ENCODE data around the gene TRIM14.

Gene TRIM14

DNA sequence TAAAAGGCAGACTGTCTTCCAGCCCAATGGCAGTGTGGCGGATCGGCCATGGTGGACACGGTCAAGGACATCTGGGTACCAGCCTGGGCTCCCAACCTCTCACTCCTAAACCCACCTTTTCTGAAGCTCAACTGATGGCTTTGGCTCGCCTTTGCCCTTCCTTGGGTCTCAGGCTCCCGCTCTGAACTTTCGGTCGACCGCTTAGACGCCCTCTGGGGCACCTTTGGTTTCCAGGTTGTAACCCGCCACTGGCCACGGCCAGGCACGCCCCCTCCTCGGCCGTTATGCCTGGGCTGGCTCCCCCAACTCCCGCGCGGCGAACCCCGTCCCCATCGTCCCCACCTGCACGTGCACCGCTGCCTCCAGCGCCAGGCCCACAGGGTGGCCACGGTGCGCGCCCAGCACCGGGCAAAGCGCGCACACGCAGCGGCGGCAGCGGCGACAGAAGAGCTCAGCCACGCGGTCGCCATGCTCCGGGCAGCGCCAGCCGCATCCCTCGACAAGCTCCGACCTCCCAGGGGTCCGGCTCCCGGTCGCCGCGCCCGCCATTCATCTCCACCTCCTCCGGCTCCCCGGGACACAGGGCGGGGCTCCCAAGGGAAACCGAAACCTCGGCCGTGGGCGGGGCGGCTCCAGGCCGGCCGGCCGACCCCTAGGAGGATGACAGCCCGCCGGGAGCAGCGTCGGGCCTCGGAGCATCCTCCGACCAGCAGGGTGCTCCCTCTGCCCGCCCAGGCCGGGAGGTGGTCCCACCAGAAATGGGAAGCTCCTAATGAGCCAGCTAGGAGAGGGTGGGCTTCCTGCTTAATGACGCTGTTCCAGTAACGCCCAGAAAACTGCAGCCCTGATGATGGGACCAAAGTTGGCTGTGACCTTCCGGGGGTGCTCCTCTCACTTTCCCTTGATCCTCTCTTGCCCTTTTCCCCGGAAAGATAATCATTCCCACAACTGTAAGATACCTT lies at the start of gene TRIM14:
Gene TRIM14, minus strand, starts transcription at position 583 of the 962 bp plus-strand sequence. Its CDS starts 34 bp downstream, at position 549.
- intact Hi-C loops (cut with DNase I; ENCODE audit: low total_unique reads), result no loop called here
- Histone ChIP-seq H3K4me1 (peaks cover 0 to 16% (median 8%) of the 10 kb centered on the region in 4 donors), H3K4me3 (peak within 1 kb of the TSS; percentile 53 to 65), H3K9me3 (no peaks in the 10 kb centered on the region), H3K27me3 (peaks cover 0 to 10% of the 10 kb centered on the region in 2 donors), H3K36me3 (no peaks in the 10 kb centered on the region), H3K27ac (no peak within 1 kb of the TSS)
- peak in 1 of 2 donors; percentile 42 for DNase-seq
- TF ChIP-seq, protein P1, sequence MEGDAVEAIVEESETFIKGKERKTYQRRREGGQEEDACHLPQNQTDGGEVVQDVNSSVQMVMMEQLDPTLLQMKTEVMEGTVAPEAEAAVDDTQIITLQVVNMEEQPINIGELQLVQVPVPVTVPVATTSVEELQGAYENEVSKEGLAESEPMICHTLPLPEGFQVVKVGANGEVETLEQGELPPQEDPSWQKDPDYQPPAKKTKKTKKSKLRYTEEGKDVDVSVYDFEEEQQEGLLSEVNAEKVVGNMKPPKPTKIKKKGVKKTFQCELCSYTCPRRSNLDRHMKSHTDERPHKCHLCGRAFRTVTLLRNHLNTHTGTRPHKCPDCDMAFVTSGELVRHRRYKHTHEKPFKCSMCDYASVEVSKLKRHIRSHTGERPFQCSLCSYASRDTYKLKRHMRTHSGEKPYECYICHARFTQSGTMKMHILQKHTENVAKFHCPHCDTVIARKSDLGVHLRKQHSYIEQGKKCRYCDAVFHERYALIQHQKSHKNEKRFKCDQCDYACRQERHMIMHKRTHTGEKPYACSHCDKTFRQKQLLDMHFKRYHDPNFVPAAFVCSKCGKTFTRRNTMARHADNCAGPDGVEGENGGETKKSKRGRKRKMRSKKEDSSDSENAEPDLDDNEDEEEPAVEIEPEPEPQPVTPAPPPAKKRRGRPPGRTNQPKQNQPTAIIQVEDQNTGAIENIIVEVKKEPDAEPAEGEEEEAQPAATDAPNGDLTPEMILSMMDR (IDR thresholded peaks at IDR 0.05), result no peak

DNA sequence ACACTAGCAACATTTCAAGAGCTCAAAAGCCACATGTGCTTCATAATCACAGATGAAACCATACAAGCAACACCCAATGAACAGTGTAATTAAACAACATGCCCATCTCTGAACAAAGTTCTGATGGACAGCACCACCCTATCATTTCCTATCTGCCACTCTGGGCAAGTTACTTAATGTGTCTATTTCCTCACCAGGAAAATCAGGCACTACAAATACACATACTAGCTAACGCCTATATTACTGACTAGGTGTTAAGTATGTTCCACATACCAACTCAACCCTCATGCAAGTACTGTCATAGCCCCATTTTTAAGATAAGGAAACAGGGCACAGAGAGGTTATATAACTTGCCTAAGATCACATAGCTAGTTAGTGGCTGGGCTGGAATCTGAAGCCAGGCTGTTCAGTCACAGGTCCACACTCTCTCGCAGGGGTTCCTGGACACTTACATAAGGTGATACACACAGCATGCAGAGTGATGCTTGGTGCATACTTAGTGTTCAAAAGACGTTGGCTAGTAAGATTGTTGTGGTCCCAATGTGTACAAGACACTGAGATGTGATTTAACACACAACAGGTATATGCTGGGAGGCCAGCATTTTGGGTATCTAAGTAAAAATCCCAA lies 49.2 kb upstream of the TRIM14 start:
- H3K9me3 ChIP-seq, result no peaks in the 10 kb centered on the region
- peaks cover 0 to 17% of the 10 kb centered on the region in 2 donors for H3K27me3 ChIP-seq
- TF ChIP-seq, protein P1 (IDR thresholded peaks at IDR 0.05), result no peak
- H3K36me3 ChIP-seq, result no peaks in the 10 kb centered on the region
- intact Hi-C loops (cut with DNase I; ENCODE audit: low total_unique reads), result no loop called here
- no peak overlapping the region for H3K4me3 ChIP-seq
- H3K27ac ChIP-seq, result no peak overlapping the region
- no peaks in the 10 kb centered on the region for H3K4me1 ChIP-seq
- no peak for DNase-seq

- Histone ChIP-seq H3K9me3 (no peaks in the 10 kb centered on the region), H3K4me3 (no peak overlapping the region), H3K27me3 (peaks cover 0 to 5% of the 10 kb centered on the region in 2 donors), H3K4me1 (no peaks in the 10 kb centered on the region), H3K27ac (no peak overlapping the region), H3K36me3 (no peaks in the 10 kb centered on the region)
- TF ChIP-seq, protein P1 (IDR thresholded peaks at IDR 0.05), result no peak
- DNase-seq, result no peak
- intact Hi-C loops (cut with DNase I; ENCODE audit: low total_unique reads), result no loop called here
Measured at GRCh38 chr9:98164912-98165311, 45.9 kb upstream of the TRIM14 start.

GRCh38 chr9:98162613-98163012 lies 43.6 kb upstream of the TRIM14 start:
- Histone ChIP-seq H3K4me3 (no peak overlapping the region), H3K9me3 (no peaks in the 10 kb centered on the region), H3K36me3 (no peaks in the 10 kb centered on the region), H3K4me1 (no peaks in the 10 kb centered on the region), H3K27me3 (peaks cover 0 to 2% of the 10 kb centered on the region in 2 donors), H3K27ac (no peak overlapping the region)
- no peak for DNase-seq
- intact Hi-C loops (cut with DNase I; ENCODE audit: low total_unique reads), result no loop called here
- TF ChIP-seq, protein P1 (IDR thresholded peaks at IDR 0.05), result no peak

DNA sequence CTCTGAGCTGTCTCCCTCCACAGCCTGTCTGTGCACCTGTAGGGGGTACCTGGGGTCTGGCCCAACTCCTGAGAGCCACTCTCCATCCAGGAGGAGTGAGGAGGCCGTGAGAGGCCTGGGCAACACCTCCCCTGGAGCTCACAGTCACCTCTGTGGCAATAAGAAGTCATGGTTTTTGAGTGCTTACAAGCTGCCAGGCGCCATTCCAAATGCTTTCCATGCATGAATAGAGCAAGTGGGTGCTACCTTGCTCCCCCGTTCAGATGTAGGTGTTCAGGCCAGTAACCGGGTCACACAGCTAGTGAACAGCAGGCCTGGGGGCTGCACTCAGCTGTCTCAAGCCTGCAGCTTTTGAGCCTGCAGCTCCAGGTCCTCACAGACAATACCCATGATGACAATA lies 42.8 kb upstream of the TRIM14 start:
- intact Hi-C loops (cut with DNase I; ENCODE audit: low total_unique reads), result no loop called here
- H3K9me3 ChIP-seq, result no peaks in the 10 kb centered on the region
- H3K36me3 ChIP-seq, result no peaks in the 10 kb centered on the region
- H3K4me1 ChIP-seq, result no peaks in the 10 kb centered on the region
- H3K27me3 ChIP-seq, result peaks cover 0 to 2% of the 10 kb centered on the region in 2 donors
- no peak for DNase-seq
- H3K4me3 ChIP-seq, result no peak overlapping the region
- no peak overlapping the region for H3K27ac ChIP-seq
- TF ChIP-seq, protein P1 (IDR thresholded peaks at IDR 0.05), result no peak

Data from tibial artery (tissue), 4 donors.